Medulla oblongata (tissue), 1 donor: Measurements from ENCODE around the gene GPR153.
A peak's percentile ranks its signal among the peaks of the same experiment; 100 is the strongest.
"Not testable (repeated sequence)": the region's sequence is repeated elsewhere in the genome, so short reads cannot be mapped to it uniquely, and the experiment has no call there.

Experiments used
- DNase-seq: peaks from one replicate; pipeline ENCODE4 v3.0.0-alpha.2; 2015; ENCODE audit errors: extremely low spot score

Gene GPR153

DNA sequence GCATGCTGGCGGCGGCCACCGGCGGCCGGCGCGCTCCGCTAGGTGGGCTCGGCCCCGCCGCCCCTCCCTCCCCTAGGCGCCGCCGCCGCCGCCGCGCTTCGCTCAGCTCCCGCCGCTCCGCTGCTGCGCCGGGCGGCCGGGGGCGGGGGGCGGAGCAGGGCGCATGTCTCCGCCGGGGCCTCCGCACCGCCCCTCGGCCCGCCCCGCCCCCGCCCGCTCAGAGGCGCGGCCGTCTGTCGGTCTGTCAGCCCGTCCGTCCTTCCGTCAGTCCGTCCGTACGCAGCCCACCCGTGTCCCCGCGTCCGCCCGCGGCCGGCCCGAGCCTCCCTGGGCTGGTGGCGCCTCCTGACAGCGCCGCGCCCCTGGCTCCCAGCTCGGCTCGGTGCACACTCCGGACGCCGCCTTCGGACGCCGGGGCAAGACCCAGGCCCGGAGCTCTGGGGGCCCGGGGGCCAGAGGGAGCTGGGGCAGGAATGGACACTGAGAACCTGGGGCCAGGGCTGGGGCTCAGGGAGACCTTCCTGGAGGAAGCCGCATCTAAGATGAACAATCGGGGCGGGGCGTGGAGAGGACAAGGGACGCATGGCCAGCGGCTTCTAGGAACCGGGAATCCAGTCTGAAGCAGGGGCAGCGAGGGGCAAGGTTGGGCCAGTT lies at the start of gene GPR153:
TSS of gene GPR153 (minus strand) at position 138 of the 654 bp plus-strand sequence. CDS start 6,193 bp downstream, outside the sequence.
- no peak for DNase-seq

DNA sequence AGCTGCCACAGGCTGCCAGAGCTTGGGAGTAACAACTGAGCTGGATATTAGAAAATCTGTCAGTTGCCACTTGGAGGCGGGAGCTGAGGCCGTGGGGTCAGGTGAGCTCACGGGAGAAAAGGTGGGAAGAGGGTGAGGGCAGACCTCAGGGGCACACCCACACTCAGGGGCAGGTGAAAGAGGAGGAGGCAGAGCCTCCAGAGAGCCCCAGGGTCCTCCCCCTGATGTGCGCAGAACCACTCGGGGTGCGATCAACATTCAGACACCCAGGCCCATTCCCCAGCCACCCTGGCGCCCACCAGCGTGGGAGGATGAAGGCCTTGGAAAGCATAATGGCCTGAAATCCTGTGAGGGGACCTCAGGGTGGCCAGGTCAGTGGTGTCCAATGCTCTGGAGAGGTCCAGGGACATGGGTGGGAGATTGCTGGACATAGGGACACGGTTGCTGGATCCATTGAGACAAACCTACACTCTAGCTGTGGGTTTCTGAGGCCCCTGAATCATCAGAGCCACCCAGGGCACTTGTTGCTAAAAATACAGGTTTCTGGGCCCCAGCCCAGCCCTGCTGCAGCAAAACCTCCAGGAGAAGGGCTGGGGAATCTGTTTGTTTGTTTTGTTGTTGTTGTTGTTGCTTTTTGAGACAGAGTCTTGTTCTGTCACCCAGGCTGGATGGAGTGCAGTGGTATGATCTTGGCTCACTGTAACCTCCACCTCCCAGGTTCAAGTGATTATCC lies 49.4 kb upstream of the GPR153 start:
- no peak for DNase-seq

DNA sequence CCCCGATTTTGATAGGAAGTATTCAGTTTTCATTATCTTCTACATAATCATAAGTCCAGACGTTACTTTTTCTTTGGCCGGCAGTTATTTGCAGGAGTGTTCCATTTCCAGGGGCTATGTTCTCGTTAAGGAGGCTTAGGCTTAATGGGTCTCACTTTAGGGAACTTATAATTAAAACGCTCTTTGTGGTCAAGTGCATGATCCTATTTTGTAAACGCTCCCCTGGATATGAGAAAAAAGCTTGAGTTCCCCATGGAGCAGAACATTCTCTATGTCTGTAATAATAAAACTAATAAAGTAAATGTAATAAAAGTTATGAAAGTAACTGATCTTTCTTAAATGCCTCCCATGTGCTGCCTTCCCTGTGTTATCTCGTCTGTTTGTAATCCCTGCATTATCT lies 48.7 kb upstream of the GPR153 start:
- no peak for DNase-seq

DNA sequence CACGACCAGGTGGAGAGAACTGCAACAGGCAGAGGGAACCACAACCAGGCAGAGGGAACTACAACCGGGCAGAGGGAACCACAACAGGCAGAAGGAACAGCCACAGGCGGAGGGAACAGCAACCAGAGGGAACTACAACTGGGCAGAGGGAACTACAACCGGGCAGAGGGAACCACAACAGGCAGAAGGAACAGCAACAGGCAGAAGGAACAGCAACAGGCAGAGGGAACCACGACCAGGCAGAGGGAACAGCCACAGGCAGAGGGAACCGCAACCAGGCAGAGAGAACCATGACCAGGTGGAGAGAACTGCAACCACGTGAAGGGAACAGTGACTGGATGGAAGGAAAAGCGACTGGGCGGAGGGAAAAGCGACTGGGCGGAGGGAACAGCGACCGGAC lies 47.6 kb upstream of the GPR153 start:
- DNase-seq = no peak

DNA sequence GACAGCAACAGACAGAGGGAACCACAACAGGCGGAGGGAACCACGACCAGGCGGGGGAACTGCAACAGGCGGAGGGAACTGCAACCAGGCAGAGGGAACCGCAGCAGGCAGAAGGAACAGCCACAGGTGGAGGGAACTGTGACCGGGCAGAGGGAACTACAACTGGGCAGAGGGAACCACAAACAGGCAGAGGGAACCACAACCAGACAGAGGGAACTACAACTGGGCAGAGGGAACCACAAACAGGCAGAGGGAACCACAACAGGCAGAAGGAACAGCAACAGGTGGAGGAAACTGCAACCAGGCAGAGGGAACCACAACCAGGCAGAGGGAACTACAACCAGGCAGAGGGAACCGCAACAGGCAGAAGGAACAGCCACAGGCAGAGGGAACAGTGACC lies 46.8 kb upstream of the GPR153 start:
- not testable (repeated sequence) for DNase-seq

DNA sequence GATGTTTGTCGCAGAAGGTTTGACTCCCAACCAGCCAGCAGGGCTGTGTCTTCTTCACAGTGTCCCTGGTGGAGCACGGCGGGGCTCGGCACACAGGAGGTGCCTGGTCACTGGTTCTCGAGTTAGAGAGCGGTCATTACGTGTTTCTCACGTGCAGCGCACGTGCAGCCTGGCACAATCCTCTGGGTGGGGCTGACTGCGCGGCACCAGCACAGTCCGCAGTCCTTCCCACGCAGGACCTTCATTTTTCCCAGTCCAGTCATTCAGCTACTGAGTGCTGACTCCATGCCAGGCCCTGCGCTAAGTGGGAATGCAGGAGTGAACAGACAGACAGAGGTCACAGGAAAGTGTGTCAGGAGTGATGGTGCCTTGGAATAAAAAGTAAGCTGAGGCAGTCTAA lies 46.2 kb upstream of the GPR153 start:
- DNase-seq = no peak

DNA sequence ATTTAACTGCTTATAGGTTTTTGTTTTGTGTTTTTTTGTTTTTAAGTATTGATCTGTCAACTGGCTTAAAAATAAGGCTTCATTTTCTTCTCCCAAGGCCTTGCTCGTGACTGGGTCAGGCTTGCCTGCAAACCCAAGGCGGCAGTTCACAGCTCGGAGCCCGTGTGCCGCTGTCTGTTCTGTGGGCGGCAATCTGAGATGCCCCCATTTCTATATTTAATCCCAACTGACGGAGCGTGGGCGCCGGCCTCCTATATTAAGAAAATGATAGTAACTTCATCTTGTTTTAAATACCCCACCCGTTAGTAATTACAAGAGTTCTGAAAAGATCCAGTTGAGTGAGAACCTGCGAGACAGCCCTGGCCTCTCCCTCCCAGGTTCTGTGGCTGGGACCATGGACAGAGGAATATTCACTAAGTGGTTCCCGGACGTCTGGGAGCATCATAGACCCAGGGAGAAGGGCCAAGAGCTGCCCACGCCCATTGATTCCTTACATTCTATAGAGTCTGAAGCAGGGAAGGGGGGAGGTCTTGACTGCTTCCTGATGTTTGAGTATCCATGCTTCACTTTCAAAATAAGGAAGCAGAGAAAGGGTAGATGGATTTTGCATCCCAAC lies 42.6 kb upstream of the GPR153 start:
- no peak for DNase-seq

DNA sequence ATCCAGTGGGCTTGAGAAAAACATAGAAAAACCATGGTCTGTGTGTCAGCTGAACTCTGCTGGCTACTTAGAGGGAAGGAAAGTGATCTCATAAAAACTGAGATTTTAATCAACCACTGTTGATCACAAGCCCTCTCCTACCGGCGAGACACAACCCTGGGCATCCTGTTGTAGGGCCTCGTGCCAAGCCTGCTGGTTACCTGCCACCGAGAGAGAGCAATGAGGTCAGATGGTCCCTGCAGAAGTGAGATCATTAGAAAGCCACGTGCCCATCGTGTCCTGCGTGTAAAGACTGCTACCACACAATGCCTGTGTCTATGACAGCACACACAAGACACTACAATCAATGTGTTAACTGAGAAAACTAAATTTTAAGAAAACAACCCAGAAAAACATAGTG lies 41.7 kb upstream of the GPR153 start:
- DNase-seq = no peak

DNA sequence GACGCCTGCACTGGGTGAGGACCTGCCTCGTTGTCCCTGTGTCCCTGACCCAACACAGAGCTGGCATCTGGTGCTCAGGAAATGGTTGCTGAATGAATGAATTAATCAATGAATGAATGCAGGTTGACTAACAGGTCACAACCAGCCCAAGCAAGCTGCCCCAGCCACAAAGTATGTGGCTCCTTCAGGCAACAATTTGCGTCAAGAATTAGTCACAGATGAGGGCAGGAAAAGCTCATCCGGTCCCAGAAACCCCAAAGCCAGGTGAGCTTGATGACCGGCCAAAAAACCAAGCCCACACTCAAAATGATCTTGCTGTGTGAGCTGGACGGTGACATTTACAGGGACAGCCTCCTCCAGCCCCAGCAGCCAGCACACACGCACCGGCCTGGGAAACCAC lies 40.6 kb upstream of the GPR153 start:
- DNase-seq = no peak

DNA sequence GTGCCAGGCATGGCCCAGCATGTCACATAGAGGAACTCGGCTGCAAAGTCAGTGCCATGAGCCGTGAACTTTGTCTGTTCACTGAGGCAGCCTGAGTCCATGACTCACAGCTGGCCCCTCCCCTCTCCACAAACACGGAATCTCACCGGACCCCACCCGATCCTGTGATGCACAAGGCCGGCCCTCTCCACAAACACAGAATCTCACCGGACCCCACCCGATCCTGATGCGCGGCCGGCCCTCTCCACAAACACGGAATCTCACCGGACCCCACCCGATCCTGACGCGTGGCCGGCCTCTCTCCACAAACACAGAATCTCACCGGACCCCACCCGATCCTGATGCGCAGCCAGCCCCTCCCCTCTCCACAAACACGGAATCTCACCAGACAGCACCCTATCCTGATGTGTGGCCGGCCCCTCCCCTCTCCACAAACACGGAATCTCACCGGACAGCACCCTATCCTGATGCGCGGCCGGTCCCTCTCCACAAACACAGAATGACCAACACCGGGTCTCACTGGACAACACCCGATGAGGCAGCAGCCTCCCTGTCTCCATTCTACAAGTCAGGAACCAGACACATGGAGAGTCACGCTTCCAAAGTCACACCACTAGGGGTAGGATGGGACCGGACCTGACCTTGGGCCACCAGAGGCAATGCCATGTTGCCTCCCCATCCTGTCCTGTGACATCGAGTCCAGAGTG lies 39.6 kb upstream of the GPR153 start:
- no peak for DNase-seq

DNA sequence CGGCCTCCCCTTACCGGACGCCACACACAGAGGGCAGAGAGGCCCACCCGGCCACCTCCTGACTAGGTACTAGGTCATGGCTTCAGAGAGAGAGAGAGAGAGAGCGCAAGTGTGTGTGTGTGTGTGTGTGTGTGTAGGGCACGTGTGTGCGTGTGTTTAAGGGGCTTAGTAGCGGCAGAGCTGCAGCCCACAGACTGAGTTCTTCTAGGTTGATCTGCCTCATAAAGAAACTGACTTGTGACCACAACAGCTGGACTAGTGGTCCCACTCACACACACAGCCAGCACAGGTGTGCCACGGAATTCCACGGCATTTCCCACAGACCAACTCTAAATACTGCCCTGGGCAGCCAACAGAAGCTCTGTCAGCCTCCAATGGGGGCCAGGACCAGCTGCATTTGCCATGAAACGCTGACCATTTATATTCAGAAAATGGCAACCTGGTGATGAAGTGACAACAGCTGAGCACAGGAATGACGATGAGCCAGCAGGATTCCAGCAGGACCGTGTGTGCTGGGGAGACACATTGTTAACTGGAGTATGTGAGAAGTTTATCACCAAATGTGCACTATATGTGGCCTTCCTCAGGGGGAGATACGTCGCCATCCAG lies 38.8 kb upstream of the GPR153 start:
- no peak for DNase-seq

DNA sequence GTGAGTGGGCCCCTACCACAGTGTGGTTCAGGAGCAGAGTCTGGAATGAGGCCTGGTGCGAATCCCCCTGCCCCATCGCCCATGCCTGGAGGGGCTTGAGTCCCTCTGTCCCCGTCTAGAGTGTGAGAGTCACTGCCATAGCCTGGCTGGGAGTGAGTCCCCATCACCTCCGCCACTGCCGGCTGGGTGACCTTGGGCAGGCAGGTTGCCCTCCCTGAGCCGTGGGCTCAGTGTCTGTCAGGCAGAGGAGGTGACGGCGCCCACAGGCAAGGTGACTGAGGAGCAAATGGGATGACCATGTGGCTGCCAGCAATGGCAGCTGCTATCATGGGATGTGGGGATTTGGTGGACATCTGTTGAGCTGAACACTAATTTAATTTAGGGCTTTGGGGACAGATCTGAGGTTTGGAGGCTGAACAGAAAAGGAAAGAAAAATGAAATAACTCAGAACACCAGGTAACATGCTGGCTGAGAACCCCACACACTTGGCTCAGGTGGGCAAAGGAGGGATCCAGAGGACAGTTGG lies 38.1 kb upstream of the GPR153 start:
- no peak for DNase-seq

DNA sequence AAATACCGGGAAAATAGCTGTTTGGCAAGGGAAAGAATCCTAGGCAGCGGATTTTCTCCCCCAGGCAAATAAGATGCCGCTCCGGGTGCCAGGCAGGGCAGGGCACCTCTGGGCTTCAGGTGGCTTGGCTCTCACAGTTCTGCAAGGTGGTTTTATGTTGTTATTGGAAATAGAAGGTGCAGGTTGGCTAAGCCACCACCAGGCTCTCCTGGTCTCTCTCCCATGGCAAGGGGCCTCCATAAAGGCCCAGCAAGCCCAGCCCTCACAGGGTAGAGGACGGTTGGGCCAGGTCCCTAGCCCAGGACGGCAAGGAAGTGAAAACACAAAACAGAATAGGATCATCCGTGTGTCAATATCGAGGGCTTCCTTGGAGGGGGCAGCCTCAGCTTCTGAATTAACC lies 37.6 kb upstream of the GPR153 start:
- no peak for DNase-seq

DNA sequence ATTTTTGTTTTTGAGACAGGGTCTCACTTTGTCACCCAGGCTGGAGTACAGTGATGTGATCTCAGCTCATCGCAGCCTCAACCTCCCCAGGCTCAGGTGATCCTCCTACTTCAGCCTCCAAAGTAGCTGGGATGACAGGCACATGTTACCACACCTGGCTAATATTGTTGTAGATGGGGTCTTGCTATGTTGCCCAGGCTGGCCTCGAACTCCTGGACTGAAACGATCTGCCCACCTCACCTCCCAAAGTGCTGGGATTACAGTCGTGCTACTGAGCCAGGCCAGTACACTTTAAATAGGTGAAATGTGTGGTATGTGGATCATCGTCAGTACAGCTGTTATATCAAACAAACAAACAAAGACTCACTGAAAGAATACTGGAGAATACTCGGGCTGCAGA lies 35.0 kb upstream of the GPR153 start:
- DNase-seq = no peak

DNA sequence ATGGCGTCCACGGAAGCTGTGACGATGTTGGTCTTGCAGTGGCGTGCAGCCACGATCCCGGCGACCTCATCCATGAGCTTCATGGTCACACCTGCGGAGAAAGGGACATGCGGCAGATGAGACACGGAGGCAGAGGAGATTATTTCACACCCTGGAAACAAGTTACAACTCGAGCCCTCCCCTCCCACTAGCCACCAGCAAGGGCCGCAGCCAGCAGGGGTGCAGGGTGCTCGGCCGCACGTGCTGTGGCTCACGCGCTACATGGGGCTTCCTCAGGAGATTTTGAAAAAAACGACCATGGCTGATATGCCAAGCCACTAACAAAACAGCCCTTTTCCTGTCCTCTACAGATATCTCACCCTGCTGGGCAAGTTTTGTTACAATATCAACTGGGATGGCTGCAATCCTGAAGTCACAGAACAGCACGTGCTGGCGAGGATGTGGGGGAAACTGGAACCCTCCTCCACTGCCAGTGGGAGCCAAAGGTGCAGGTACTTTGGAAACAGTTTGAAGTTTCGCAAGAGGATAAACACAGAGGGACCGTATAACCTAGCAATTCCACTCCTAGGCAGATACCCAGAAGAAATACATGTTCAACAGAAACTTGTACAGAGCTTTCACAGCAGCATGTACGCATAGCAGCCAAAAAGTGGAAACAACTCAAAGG lies 34.1 kb upstream of the GPR153 start:
- no peak for DNase-seq

DNA sequence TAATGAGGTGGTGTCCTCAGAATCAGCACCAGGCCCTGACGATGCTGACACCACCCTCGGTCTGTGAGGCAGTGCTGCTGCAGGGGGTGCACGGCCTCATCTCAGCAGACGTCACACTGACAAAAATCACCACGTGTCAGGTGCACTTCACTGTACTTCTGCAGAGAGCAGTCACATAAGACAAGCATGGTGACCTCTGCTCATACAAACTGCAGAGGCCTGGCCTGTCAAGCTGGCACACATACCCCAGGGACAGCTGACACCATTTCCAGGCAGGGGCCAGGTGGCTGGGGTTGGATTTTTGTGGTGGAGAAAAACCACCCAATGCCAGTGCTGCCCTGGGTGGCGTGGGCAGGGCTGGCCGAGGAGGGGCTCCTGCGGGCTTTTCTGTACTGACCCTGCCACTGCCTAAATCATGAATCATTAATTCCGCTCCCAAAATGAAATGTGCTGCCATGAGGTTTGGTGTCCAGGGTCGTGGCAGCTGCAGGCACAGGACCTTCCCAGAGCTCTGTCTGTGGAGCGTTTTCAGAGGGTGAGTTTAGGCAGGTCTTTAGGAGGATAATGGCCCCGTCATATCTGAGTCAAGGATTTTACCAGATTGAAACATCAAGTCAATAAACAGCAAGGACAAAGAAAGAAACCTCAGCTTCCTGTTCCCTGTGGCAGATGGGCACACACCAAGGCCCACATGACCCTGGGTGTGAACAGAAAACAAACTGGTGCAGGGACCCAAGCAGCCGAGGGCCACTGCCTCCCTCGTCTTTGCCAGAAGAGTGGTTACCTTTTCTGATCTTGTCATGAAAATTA lies 33.4 kb upstream of the GPR153 start:
- no peak for DNase-seq

DNA sequence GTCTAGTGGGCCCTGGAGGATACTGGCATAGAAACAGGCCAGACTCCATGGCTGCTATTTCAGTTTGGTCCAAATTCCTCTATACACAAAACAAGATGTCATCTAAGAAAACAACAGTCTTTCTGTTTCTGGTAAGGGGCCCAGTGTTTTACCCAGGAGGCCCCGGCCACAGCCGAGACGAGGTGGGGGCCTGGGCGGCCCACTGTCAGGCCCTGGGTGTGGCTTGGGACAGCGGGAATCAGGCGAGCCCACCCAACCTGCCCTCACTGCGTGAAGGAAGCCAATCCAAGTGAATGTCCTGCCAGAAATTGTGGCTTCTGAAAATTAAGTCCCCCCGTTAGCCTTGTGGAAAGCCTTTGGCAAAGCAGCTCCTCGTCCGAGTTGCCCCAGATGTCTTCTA lies 31.2 kb upstream of the GPR153 start:
- DNase-seq = peak; percentile 33

DNA sequence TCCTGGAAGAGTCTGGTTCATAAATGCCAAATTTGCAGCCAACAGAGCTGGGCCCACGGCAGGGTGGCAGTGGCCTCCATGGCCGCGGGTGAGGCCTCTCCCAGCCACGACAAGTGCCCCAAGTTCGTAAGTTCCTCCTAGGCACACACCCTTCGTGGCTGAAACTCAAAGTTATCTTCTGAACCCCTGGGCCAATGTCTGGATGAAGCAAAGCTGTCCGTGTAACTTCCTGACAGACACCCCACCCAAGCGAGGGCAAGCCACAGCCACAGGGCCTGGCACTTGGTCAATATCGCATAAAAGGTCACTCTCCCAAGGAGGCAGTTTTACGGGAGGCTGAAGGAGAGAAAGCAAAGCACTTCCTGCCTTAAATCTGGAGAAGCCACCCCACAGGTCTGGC lies 27.8 kb upstream of the GPR153 start:
- DNase-seq = no peak

DNA sequence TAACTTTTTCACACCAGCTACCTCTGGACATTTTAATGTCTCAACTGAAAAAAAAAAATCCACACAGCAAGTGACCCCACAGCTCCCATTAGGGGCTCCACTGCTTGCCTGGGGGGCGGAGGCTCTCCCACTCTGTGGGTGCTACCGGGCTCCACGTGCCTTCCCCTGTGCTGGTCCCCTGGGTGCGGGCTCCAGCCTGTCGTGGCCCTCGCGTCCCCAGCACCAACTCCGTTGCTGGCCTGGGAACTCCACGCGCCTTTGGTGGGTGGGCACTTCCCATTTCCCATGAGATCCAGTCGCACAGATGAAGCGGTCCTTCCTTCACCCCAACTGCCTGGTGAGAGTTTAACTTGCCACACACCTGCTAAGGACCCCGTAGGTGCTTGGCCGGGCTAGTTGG lies 27.1 kb upstream of the GPR153 start:
- DNase-seq = no peak

DNA sequence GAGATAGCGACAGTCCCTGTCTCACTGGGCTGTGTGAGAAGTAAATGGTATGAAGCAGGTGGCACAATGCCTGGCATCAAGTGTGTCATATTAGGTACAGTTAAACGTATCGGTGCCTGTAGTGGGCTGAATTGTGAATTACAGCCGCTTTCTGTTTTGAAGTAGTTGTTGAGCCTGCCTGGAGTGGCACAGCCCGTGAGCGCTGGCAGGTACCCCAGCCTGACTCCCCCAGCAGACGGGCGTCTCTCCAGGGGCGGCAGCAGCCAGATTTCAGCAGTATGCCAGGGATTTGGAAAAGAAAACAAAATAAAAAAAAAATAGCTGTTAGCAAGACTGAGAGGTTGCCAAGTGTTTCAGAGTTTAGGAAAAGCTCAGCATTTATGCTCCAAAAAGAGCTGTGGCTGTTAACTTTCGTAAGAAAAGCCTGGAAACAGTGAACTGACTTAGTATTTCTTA lies 26.6 kb upstream of the GPR153 start:
- DNase-seq = peak; percentile 77
